8988T (cell line): ENCODE results near the gene NFATC3.
"Not testable (repeated sequence)": the region's sequence is repeated elsewhere in the genome, so short reads cannot be mapped to it uniquely, and the experiment has no call there.

Experiments
- DNase-seq: peaks from one replicate; pipeline ENCODE4 v3.0.0; 2011

Gene NFATC3

DNA sequence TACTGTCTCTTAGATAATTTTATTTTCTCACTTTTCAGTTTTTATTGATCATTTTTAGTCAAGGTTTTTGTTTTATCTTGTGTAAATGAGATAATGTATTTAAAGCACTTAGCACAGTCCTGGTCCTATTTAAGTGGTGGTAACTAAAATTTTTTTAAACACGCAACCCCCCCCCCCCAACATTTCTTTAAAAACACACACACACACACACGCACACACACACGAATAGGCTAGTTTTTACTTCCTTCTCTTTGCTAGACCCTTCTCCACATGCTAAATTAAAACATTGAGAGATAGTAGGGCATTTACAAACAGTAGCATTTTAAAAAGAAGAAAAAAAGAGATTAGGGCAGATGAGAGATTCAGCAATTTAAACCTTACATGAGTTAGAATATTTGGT is 5.0 kb downstream of the NFATC3 start:
- no peak for DNase-seq

DNA sequence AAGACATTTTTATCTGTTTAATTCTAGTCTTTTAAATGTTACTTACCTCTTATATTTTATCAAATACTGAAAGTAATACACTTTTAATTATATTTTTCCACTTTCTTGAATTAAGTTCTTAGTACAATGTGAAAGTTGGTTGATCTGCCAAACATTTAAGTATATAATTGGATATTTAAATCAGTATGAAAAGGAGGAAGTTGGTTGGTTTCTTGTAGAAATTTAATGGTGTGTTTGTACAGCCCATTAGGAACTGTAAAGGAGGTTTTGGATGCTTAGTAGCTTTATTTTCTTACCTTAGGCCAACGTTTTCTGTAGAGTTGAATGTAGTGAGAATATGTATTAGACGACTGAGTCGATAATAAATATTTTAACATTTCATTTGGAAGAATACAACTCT is 5.4 kb downstream of the NFATC3 start:
- DNase-seq = no peak

DNA sequence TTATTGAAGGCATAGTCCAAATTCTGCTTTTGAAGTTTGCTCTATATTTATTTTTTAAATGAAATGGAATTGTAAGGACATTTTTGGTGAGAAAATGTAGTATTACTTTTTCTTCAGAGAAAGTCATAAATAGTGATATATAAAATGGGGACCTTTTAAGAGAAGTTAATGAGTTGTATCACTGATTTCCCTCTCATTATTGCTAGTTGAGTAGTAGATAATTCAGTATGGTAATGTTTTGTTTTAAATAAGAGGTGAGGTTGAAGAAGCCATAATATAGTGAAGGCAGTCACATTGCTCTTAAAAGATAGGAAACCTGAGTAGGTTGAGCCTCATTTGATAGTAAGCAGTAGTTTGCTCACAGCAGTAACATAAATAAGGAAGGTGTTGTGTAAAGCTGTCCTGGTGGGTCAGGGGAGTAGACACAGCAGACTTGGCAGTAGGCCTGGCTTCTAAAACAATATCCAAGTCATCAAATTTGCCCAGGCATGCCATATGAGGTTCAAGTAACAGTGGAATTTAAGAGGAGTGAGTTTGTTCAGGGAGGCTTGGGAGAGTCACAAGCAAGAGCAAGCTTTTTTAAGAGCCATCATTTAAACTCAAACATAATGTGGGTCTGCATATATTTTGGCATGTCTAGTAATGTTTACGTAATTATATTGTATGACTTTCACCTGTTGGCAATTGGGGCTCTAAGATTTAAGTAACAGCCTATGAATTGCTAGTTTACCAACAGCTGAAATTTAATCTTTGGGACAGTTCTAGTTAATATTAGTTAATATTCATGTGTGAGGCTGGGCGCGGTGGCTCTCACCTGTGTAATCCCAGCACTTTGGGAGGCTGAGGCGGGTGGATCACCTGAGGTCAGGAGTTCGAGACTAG is 6.5 kb downstream of the NFATC3 start:
- no peak for DNase-seq

DNA sequence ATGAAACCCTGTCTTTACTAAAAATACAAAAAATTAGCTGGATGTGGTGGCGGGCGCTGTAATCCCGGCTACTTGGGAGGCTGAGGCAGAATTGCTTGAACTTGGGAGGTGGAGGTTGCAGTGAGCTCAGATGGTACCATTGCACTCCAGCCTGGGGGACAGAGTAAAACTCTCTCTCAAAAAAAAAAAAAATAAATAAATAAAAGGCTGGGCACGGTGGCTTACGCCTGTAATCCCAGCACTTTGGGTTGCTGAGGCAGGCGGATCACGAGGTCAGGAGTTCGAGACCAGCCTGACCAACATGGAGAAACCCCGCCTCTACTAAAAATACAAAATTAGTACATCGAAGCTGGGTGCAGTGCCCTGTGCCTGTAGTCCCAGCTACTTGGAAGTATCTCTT is 7.1 kb downstream of the NFATC3 start:
- not testable (repeated sequence) for DNase-seq

DNA sequence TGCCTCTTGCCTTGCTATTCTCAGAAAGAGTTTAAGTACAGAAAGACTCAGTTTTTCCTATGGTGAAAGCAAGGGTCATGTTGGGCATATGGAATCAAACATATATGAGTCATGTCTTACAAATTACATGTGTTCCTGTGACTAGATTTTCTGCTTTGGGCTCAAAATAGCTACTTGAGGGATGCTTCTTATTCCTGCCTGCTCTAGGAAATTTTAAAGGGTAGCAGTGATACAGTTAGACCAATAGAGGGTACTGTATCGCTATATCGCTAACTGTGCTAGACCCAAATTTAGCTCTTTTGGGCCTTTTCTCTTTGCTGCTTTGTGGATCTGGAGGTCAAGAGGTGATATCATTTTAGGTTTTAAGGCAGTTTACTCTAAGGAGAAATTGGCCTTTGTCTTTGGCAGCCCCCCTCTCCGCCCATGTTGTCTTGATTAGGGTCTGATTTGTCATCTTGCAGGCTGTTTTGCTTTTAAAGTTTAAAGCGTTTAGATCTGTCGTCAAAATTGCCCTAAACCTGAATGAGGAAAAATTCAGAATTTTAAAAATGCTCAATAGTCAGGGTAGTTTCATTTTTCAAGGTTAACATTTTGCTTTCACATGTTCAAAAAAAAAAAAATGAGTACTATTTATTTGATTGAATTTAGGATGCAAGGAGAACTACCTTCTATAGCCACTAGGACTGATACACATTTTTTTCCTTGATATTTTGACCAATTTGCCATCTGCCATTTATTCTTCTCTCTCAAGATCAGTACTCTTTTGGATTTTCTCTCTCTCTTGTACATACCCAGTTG is 8.8 kb downstream of the NFATC3 start:
- no peak for DNase-seq

DNA sequence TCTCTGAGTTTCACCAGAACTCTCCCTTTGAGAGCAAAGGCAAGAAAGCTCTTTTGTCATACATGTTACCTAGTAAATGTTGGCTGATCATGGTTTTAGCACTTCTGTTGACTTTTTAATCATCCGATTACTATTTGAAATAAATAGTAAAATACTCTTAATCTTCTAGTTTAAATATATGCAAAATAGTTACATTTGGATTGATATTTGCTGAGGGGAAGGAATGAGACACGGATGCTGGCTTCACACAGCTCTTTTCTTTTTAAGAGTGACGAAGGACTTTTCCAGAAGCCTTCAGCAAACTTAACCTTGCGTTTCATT is 9.4 kb downstream of the NFATC3 start:
- DNase-seq = no peak

DNA sequence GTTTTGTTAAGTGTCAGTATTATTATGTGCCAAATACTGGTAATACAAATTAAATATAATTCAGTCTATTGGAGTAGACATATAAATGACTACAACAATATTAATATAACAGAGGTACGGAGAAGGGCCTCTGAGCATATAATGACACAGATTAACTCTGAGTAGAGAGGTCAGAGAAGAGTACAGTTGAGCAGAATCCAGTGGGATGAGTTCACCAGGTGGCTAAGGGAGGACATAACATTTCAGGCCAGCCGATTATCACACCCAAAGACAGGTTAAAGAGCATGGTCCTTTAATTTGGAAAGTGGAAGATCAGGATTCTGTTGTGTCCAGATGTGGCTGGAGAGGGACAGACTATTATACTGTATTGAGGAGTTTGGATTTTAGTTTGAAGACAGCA is 11.3 kb downstream of the NFATC3 start:
- no peak for DNase-seq

DNA sequence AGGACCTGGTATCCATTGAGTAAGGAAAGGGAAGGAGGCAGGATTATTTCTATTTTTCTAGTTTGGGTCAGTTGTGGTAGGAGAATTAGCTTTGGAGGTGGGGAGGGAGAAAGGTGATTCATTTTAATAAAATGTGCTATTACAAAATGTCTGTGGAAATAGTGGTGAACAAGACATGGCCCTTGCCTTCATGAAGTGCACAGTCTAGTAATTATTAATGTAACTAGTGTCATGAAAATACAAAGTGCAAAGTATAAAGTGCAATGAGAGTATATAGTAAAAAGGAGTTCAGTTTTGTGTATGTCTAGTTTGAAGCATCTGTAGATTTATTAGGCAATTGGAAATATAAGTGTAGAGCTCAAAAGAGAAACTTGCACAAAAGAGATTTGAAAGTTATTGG is 11.9 kb downstream of the NFATC3 start:
- no peak for DNase-seq

DNA sequence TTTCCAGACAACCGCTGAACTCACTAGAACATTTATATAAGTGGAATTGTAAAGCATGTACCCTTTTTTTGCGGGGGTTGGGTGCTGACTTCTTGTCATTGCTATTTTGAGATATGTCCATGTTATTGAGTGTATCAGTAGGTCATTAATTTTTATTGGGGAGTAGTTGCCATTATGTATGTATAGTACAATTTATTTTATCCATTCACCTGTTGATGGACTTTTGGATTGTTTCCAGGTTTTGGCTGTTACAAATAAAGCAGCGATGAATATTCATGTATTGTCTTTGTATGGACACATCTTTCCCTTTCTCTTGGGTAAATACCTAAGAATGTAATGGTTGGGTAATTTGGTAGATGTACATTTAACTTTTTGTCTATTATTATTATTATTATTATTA is 12.7 kb downstream of the NFATC3 start:
- no peak for DNase-seq

DNA sequence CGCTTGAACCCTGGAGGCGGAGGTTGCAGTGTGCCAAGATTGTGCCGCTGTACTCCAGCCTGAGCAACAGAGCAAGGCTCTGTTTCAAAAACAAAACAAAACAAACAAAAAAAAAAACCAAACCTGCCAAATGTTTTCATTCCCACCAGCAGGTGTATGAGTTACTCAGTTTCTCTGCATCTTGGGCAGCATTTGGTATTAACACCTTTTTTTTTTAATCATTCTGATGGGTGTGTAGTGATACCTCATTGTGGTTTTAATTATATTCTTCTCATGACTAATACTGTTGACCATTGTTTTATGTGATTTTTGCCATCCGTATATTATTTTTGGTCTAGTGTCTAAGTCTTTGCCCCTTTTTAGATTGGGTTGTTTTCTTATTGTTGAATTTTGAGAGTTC is 15.3 kb downstream of the NFATC3 start:
- no peak for DNase-seq

DNA sequence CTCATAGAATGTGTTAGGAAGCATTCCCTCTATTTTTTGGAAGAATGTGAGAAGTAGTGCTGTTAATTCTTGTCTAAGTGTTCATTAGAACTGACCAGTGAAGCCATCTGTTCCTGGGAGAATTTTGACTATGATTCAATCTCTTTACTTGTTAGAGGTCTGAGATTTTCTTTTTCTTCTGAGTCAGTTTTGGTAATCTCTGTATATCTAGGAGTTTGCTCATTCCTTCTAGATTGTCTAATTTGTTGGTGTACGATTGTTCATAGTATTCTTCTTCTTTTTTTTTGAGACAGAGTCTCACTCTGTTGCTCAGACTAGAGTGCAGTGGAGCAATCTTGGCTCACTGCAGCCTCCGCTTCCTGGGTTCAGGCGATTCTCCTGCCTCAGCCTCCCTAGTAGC is 20.4 kb downstream of the NFATC3 start:
- DNase-seq = no peak

DNA sequence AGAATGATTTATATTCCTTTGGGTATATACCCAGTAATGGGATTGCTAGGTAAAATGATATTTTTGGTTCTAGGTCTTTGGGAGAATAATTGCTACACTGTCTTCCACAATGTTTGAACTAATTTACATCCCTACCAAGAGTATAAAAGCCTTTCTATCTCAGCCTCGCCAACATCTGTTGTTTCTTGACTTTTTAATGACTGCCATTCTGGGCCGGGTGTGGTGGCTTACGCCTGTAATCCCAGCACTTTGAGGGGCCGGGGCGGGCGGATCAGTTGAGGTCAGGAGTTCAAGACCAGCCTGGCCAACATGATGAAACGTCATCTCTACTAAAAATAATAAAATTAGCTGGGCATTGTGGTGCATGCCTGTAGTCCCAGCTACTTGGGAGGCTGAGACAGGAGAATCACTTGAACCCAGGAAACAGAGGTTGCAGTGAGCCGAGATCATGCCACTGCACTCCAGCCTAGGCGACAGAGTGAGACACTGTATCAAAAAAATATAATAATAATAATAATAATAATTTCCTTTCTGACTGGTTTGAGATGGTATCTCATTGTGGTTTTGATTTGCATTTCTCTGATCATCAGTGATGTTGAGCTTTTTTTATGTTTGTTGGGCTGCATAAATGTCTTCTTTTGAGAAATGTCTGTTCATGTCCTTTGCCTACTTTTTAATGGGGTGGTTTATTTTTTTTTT is 22.2 kb downstream of the NFATC3 start:
- not testable (repeated sequence) for DNase-seq

DNA sequence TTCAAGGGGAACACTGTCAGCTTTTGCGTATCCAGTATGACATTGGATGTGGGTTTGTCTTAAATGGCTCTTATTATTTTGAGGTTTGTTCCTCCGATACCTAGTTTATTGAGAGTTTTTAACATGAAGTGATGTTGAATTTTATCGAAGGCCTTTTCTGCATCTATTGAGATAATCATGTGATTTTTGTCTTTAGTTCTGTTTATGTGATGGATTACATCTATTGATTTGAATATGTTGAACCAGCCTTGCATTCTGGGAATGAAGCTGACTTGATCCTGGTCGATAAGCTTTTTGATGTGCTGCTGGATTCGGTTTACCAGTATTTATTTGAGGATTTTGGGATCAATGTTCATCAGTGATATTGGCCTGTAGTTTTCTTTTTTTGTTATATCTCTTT is 24.0 kb downstream of the NFATC3 start:
- DNase-seq = not testable (repeated sequence)

DNA sequence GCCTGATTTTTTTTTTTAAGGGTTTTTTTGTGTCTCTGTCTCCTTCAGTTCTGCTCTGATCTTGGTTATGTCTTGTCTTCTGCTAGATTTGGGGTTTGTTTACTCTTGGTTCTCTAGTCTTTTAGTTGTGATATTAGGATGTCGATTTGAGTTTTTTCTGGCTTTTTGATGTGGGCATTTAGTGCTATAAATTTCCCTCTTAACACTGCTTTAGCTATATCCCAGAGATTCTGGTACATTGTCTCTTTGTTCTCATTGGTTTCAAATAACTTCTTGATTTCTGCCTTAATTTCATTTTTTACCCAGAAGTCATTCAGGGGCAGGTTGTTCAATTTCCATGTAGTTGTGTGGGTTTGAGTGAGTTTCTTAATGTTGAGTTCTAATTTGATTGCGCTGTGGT is 25.4 kb downstream of the NFATC3 start:
- DNase-seq = not testable (repeated sequence)

DNA sequence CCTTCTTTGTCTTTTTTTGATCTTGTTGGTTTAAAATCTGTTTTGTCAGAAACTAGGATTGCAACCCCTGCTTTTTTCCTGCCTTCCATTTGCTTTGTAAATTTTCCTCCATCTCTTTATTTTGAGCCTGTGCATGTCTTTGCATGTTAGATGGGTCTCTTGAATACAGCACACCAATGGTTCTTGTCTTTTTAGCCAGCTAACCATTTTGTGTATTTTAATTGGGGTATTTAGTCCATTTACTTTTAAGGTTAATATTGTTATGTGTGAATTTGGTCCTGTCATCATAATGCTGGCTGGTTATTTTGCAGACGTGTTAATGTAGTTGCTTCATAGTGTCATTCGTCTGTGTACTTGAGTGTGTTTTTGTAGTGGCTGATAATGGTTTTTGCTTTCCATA is 26.2 kb downstream of the NFATC3 start:
- no peak for DNase-seq

DNA sequence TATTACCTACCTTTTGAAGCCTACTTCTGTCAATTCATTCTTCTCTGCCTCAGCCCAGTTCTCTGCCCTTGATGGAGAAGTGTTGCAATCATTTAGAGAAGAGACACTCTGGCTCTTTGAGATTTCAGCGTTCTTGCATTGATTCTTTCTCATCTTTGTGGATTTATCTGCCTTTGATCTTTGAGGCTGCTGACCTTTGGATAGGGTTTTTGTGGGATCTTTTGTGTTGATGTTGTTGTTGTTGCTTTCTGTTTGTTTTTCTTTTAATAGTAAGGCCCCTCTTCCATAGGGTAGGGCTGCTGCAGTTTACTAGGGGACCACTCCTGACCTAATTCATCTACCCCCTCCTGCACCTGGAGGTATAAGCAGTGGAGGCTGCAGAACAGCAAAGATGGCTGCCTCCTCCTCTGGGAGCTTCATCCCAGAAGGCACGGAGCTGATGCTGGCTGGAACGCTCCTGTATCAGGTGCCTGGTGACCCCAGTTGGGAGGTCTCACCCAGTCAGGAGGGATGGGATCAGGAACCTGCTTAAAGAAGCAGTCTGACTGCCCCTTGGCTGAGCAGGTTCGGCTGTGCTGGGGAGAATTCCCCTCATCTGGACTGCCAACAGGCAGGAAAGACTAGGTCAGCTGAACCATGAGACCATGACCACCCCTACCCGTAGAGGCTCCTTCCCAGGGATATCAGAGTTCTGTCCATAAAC is 28.0 kb downstream of the NFATC3 start:
- DNase-seq = no peak

DNA sequence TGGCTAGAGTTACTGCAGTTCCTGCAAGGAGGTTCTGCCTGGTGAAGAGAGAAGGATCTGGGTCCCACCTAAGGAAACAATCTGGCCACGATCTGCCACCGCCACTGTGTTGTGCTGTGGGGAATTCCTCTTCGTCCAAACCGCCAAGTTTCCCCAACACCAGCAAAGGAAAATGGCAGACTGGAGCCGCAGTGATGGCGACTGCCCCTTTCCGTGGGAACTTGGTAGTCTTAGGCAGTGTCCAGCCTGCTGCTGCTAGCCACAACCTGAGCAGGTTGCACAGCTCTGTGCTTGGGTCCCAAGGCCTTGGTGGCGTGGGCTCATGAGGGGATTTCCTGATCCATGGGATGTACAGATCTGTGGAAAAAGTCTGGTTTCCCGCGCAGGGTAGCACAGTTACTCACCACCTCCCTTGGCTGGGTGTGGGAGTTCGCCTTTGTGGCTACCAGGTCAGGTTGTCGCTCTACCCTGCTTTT is 28.6 kb downstream of the NFATC3 start:
- DNase-seq = no peak

DNA sequence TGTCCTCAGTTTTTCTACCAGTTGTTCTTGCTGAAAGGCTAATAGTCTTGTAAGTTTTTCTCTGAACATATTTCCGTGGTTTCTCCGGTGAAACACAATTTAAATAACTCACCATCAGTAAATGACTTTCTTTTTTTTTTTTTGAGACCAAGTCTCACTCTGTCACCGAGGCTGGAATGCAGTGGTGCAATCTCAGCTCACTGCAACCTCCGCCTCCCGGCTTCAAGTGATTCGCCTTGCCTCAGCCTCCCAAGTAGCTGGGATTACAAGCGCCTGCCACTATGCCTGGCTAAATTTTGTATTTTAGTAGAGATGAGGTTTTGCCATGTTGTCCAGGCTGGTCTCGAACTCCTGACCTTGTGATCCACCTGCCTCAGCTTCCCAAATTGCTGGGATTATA is 29.8 kb downstream of the NFATC3 start:
- not testable (repeated sequence) for DNase-seq

DNA sequence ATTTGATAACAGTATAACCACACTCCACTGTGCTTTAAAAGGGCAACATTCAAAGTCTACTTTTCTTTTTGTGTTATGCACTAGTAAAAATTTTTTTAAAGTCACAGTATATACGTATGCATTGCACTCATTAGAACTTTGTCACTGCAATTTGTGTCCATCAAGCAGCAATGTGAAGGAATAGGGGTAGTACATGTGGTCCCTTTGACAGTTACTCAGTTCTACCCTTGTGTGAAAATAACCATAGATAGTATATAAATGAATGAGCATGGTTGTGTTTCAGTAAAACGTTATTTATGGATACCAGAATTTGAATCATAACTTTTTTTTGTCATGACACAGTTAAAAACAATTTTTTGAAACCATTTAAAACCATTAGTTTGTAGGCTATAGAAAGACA is 30.7 kb downstream of the NFATC3 start:
- DNase-seq = no peak

DNA sequence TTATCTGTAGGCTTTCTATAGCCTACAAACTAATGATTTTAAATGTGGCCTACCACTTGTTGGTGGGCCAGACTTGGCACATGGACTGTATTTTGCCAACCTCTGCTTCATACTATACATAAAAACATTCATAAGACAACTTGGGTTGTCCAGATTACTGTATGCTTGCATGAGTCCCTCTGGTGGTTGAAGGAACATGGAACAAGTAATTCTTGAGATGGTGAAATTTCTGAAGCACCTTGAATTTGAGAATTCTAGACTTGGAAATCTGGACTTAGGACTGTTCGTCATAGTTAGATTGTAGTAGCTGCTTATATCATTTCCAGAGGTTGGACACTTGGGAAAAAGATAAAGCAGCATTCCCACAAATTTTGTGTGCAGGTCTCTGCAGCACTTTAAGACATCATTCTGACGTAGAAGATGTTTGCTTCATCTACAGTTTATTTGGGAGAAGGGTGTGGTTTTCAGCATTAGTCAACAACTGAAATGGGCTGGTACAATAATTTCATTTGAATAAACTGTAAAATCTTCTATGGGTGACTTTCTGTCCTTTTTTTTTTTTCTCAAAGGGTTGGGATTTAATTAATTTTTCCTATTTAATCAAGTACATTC is 31.2 kb downstream of the NFATC3 start:
- DNase-seq = peak; percentile 22

DNA sequence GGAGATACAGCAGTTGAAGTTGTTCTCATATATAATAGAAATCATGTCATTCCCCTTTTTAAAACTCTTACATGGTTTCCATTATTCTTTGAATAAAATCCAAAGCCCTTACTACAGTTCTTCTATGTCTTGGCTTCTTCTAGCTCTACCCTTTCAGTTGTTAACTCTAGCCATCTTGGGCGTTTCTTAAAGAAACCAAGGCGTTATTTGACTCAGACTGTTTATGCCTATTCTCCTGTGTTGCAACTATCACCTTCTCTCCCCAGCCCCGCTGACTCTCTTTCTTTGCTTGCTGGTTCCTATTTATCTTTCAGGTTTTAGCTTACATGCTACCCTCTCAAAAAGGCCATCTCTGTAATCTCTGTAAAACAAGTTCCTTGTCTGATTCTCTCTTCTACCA is 32.7 kb downstream of the NFATC3 start:
- DNase-seq = no peak

DNA sequence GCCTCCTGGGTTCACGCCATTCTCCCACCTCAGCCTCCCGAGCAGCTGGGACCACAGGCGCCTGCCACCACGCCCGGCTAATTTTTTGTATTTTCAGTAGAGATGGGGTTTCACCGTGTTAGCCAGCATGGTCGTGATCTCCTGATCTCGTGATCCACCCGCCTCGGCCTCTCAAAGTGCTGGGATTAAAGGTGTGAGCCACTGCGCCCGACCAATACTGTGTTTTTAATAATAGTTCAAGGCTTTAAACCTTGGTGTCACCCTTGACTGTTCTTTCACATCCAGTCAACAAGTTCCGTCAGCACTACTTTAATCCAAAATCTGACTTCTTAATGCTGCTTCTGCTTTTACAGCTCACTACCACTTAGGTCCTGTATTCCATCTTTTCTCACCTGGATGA is 33.8 kb downstream of the NFATC3 start:
- not testable (repeated sequence) for DNase-seq

DNA sequence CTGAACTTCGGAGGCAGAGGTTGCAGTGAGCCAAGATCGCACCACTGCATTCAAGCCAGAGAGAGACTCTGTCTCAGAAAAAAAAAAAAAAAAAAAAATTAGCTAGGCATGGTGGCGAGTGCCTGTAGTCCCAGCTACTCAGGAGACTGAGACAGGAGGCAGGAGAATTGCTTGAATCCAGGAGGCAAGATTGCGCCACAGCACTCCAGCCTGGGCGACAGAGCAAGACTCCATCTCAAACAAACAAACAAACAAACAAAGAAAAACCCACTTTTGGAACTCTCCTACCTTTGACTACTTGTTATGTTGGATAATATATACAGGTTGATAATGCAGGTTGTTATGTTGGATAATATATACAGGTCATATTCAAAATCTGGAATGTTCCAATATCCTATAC is 35.3 kb downstream of the NFATC3 start:
- DNase-seq = not testable (repeated sequence)
